HFFc6 (cell line): ENCODE results near the gene FXN. TPM values are rescaled to one million over a fixed set of nuclear protein-coding genes. Genes with fewer than 3 reads are reported as not detected.

Experiments used
- DNase-seq: peaks from one replicate; pipeline ENCODE4 v3.0.0-alpha.2; 2018
- H3K27ac Mint-ChIP-seq: 2 replicates; pipeline ENCODE4 v1.8.0; 2020; ENCODE audit warnings: mild to moderate bottlenecking, mixed read lengths
- H3K27me3 Mint-ChIP-seq: 2 replicates; pipeline ENCODE4 v1.8.0; 2021; ENCODE audit warnings: mild to moderate bottlenecking, moderate library complexity, mixed read lengths; ENCODE audit not compliant: insufficient read depth
- H3K36me3 Mint-ChIP-seq: 2 replicates; pipeline ENCODE4 v1.8.0; 2021; ENCODE audit warnings: low read depth, mixed read lengths
- H3K4me1 Mint-ChIP-seq: 2 replicates; pipeline ENCODE4 v1.8.0; 2020; ENCODE audit warnings: low read depth, mixed read lengths
- H3K4me3 Mint-ChIP-seq: 2 replicates; pipeline ENCODE4 v1.8.0; 2020; ENCODE audit warnings: mild to moderate bottlenecking, moderate library complexity, mixed read lengths
- H3K9me3 Mint-ChIP-seq: 2 replicates; pipeline ENCODE4 v1.8.0; 2020; ENCODE audit warnings: mild to moderate bottlenecking, mixed read lengths
- total RNA-seq, 6 experiments: library from RNA; stranded (reverse); fragmentation: NEBNext Ultra II Directional; extraction: Animal tissue kit (Norgen Biotek cat#: 25700); gene quantifications; 2 replicates in 1 of 6; 3 replicates in 5 of 6; pipeline ENCODE4 v1.2.3, GENCODE V29; 2021
- TF ChIP-seq, protein P1 (sequence below): fragments of 200-600 bp; sonication (generic); IDR thresholded peaks from 2 replicates; pipeline ENCODE4 v1.5.0; 2021; ENCODE audit warnings: antibody characterized with exemption, mild to moderate bottlenecking

Gene FXN
- total RNA-seq, 6 experiments from 2014 or later = 17.3 to 22.3 (median 18.5) TPM

DNA sequence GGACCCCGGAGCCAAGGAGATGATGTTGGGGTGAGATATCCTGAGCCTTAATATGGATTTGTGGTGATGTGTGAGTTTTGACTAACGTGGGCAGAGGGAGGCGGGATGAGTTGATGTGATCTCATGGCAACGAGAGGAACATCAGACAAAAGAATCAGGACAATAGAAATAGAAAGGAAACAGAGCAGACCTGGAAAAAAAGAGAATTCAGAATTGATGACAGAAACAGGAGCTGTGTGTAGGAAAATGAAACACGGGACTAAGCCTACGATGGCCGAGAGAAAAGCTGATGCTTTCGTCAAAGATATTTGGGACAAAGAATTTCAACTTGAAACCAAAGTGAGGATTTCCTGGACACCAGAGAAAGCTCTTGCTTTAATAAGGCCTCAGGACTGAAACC is 32.5 kb upstream of the FXN start:
- Mint-ChIP-seq H3K27me3 (peaks cover 3% of the 10 kb centered on the region), H3K4me1 (no peaks in the 10 kb centered on the region), H3K27ac (no peak overlapping the region), H3K9me3 (no peaks in the 10 kb centered on the region), H3K36me3 (no peaks in the 10 kb centered on the region), H3K4me3 (no peak overlapping the region)
- DNase-seq = no peak
- TF ChIP-seq, protein P1, sequence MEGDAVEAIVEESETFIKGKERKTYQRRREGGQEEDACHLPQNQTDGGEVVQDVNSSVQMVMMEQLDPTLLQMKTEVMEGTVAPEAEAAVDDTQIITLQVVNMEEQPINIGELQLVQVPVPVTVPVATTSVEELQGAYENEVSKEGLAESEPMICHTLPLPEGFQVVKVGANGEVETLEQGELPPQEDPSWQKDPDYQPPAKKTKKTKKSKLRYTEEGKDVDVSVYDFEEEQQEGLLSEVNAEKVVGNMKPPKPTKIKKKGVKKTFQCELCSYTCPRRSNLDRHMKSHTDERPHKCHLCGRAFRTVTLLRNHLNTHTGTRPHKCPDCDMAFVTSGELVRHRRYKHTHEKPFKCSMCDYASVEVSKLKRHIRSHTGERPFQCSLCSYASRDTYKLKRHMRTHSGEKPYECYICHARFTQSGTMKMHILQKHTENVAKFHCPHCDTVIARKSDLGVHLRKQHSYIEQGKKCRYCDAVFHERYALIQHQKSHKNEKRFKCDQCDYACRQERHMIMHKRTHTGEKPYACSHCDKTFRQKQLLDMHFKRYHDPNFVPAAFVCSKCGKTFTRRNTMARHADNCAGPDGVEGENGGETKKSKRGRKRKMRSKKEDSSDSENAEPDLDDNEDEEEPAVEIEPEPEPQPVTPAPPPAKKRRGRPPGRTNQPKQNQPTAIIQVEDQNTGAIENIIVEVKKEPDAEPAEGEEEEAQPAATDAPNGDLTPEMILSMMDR = no peak

GRCh38 chr9:69004836-69005235 is 30.7 kb upstream of the FXN start:
- H3K4me1 Mint-ChIP-seq = no peaks in the 10 kb centered on the region
- H3K27ac Mint-ChIP-seq = no peak overlapping the region
- no peak overlapping the region for H3K4me3 Mint-ChIP-seq
- H3K27me3 Mint-ChIP-seq = peaks cover 4% of the 10 kb centered on the region
- TF ChIP-seq, protein P1 = no peak
- no peaks in the 10 kb centered on the region for H3K36me3 Mint-ChIP-seq
- H3K9me3 Mint-ChIP-seq = no peaks in the 10 kb centered on the region
- no peak for DNase-seq

DNA sequence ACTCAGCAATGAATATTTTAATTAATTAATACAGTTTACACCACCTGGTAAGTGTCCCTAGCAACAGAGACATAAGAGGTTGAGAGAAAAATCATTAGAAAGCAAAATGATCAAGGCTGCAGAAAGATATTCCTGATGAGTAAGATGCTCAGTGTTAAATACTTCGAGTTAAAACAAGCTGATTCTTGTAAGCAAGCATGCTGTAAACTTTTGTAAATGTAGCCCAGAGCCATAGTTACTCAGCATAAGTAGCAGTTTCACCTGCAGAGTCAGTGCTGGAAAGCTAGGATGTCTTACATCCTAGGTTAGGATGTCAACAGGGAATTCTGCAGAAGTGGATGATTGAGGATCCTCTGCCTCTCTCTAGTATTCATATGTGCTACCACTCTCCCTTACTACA is 25.8 kb upstream of the FXN start:
- no peaks in the 10 kb centered on the region for H3K9me3 Mint-ChIP-seq
- no peaks in the 10 kb centered on the region for H3K36me3 Mint-ChIP-seq
- no peak overlapping the region for H3K4me3 Mint-ChIP-seq
- H3K4me1 Mint-ChIP-seq = no peaks in the 10 kb centered on the region
- peaks cover 14% of the 10 kb centered on the region; the same call in 1 of the 2 replicates for H3K27me3 Mint-ChIP-seq
- TF ChIP-seq, protein P1 = no peak
- no peak for DNase-seq
- H3K27ac Mint-ChIP-seq = no peak overlapping the region

GRCh38 chr9:69012696-69013381 is 22.7 kb upstream of the FXN start:
- H3K9me3 Mint-ChIP-seq = no peaks in the 10 kb centered on the region
- no peaks in the 10 kb centered on the region for H3K4me1 Mint-ChIP-seq
- H3K4me3 Mint-ChIP-seq = no peak overlapping the region
- no peak for DNase-seq
- H3K27me3 Mint-ChIP-seq = peaks cover 14% of the 10 kb centered on the region; the same call in 1 of the 2 replicates
- H3K36me3 Mint-ChIP-seq = no peaks in the 10 kb centered on the region
- TF ChIP-seq, protein P1 = no peak
- H3K27ac Mint-ChIP-seq = no peak overlapping the region

GRCh38 chr9:69013382-69013727 is 22.2 kb upstream of the FXN start:
- Mint-ChIP-seq H3K27me3 (peaks cover 16% of the 10 kb centered on the region; the same call in 1 of the 2 replicates), H3K36me3 (no peaks in the 10 kb centered on the region), H3K4me1 (no peaks in the 10 kb centered on the region), H3K4me3 (no peak overlapping the region), H3K9me3 (no peaks in the 10 kb centered on the region), H3K27ac (no peak overlapping the region)
- TF ChIP-seq, protein P1 = no peak
- no peak for DNase-seq
